Astrocyte (in vitro differentiated cells and primary cell): Measurements from ENCODE around the gene DMAP1.

ENCODE experiments used
- CTCF ChIP-seq: IDR thresholded peaks from 2 replicates; pipeline ENCODE4 v1.5.1; 2011; ENCODE audit warnings: low read depth, mild to moderate bottlenecking, inconsistent platforms, low read length, moderate library complexity; ENCODE audit not compliant: insufficient read depth
- EZH2 ChIP-seq: IDR thresholded peaks from 2 replicates; pipeline ENCODE4 v1.6.1; 2012; ENCODE audit warnings: mild to moderate bottlenecking, low read length, inconsistent platforms; ENCODE audit not compliant: insufficient read depth

GRCh38 chr1:44243782-44244495 lies 30.7 kb downstream of the DMAP1 start:
- TF ChIP-seq CTCF (no peak), EZH2 (no peak)
